Neural progenitor cell (in vitro differentiated cells): ENCODE results near the gene TKT. TPM values are rescaled to one million over a fixed set of nuclear protein-coding genes. Genes with fewer than 3 reads are reported as not detected.

Experiments used
- DNase-seq: peaks from one replicate; pipeline ENCODE4 v3.0.0-alpha.2; 2016; ENCODE audit warnings: low spot score
- H2AFZ ChIP-seq: fragments of 200-600 bp; sonication (generic); replicated peaks from 2 replicates; pipeline ENCODE4 v1.6.1; 2016; ENCODE audit warnings: antibody characterized with exemption
- H3F3A ChIP-seq: fragments of 200-600 bp; sonication (generic); 2 replicates; pipeline ENCODE4 v1.6.1; 2016; ENCODE audit warnings: antibody characterized with exemption, low read depth
- H3K27ac ChIP-seq: fragments of 200-600 bp; sonication (generic); 2 replicates; pipeline ENCODE4 v1.5.1; 2016; ENCODE audit warnings: mild to moderate bottlenecking
- H3K27me3 ChIP-seq: fragments of 200-600 bp; sonication (generic); 2 replicates; pipeline ENCODE4 v1.6.1; 2016; ENCODE audit warnings: mild to moderate bottlenecking, moderate library complexity
- H3K36me3 ChIP-seq: fragments of 200-600 bp; sonication (generic); 2 replicates; pipeline ENCODE4 v1.5.1; 2016
- H3K4me1 ChIP-seq: fragments of 200-600 bp; sonication (generic); 2 replicates; pipeline ENCODE4 v1.6.1; 2016; ENCODE audit warnings: mixed run types
- H3K4me2 ChIP-seq: fragments of 200-600 bp; sonication (generic); 2 replicates; pipeline ENCODE4 v1.6.1; 2016
- H3K4me3 ChIP-seq: fragments of 200-600 bp; sonication (generic); 2 replicates; pipeline ENCODE4 v1.5.1; 2016
- H3K79me2 ChIP-seq: fragments of 200-600 bp; sonication (generic); 2 replicates; pipeline ENCODE4 v1.6.1; 2016; ENCODE audit warnings: low read depth
- H3K9ac ChIP-seq: fragments of 200-600 bp; sonication (generic); 2 replicates; pipeline ENCODE4 v1.6.1; 2016
- H3K9me3 ChIP-seq: fragments of 200-600 bp; sonication (generic); 2 replicates; pipeline ENCODE4 v1.5.1; 2016; ENCODE audit warnings: low read depth
- H4K20me1 ChIP-seq: fragments of 200-600 bp; sonication (generic); 2 replicates; pipeline ENCODE4 v1.6.1; 2016; ENCODE audit warnings: low read depth
- H3K27ac Mint-ChIP-seq: 3 replicates; pipeline ENCODE4 v1.8.0; 2021; ENCODE audit warnings: mixed read lengths
- H3K27me3 Mint-ChIP-seq: 2 replicates; pipeline ENCODE4 v1.8.0; 2022; ENCODE audit warnings: low read depth, mild to moderate bottlenecking, inconsistent platforms, moderate library complexity, mixed read lengths; ENCODE audit not compliant: insufficient read depth
- H3K36me3 Mint-ChIP-seq: 3 replicates; pipeline ENCODE4 v1.8.0; 2021; ENCODE audit warnings: mixed read lengths
- H3K4me1 Mint-ChIP-seq: 3 replicates; pipeline ENCODE4 v1.8.0; 2021; ENCODE audit warnings: mixed read lengths
- H3K4me3 Mint-ChIP-seq: 3 replicates; pipeline ENCODE4 v1.8.0; 2021; ENCODE audit warnings: mild to moderate bottlenecking, moderate library complexity, mixed read lengths
- H3K9me3 Mint-ChIP-seq: 3 replicates; pipeline ENCODE4 v1.8.0; 2020; ENCODE audit warnings: mixed read lengths
- CTCF ChIP-seq: fragments of 200-600 bp; sonication (generic); IDR thresholded peaks from 2 replicates; pipeline ENCODE4 v1.5.1; 2017; ENCODE audit warnings: antibody characterized with exemption, mild to moderate bottlenecking
- EZH2 ChIP-seq: fragments of 200-600 bp; sonication (generic); IDR thresholded peaks from 2 replicates; pipeline ENCODE4 v1.6.1; 2017; ENCODE audit warnings: antibody characterized with exemption, mild to moderate bottlenecking, moderate library complexity
- EZH2phosphoT487 ChIP-seq: fragments of 200-600 bp; sonication (generic); IDR thresholded peaks from 2 replicates; pipeline ENCODE4 v1.6.1; 2017; ENCODE audit warnings: antibody characterized with exemption
- total RNA-seq: library from RNA; depleted of rRNA; stranded (reverse); fragments of >200 nt; gene quantifications from 2 replicates; pipeline ENCODE4 v1.2.3, GENCODE V29; 2015; ENCODE audit warnings: low replicate concordance

Gene TKT, protein sequence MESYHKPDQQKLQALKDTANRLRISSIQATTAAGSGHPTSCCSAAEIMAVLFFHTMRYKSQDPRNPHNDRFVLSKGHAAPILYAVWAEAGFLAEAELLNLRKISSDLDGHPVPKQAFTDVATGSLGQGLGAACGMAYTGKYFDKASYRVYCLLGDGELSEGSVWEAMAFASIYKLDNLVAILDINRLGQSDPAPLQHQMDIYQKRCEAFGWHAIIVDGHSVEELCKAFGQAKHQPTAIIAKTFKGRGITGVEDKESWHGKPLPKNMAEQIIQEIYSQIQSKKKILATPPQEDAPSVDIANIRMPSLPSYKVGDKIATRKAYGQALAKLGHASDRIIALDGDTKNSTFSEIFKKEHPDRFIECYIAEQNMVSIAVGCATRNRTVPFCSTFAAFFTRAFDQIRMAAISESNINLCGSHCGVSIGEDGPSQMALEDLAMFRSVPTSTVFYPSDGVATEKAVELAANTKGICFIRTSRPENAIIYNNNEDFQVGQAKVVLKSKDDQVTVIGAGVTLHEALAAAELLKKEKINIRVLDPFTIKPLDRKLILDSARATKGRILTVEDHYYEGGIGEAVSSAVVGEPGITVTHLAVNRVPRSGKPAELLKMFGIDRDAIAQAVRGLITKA
- total RNA-seq: 292 and 555 TPM in 2 replicates

- Histone ChIP-seq H3K36me3 (no peaks in the 10 kb centered on the region), H3K4me3 (peak within 1 kb of the TSS; percentile 94), H3K4me1 (peaks cover 35% of the 10 kb centered on the region), H3K27ac (peak within 1 kb of the TSS; percentile 67), H3K9ac (peak within 1 kb of the TSS; percentile 72), H3K9me3 (no peaks in the 10 kb centered on the region), H2AFZ (peak within 1 kb of the TSS; percentile 56), H4K20me1 (peaks cover 37% of the 10 kb centered on the region), H3K4me2 (peak within 1 kb of the TSS; percentile 92), H3K27me3 (no peaks in the 10 kb centered on the region), H3F3A (peaks cover 41% of the 10 kb centered on the region), H3K79me2 (peaks cover 50% of the 10 kb centered on the region)
- Mint-ChIP-seq H3K4me1 (peaks cover 54% of the 10 kb centered on the region), H3K27ac (no peak within 1 kb of the TSS), H3K4me3 (peak within 1 kb of the TSS; percentile 95), H3K9me3 (no peaks in the 10 kb centered on the region), H3K27me3 (peaks cover 4% of the 10 kb centered on the region), H3K36me3 (peaks cover 5% of the 10 kb centered on the region)
- DNase-seq: peak; percentile 96
- no peak for TF ChIP-seq EZH2
- no peak for TF ChIP-seq CTCF
- no peak for TF ChIP-seq EZH2phosphoT487
These were observed at the start of gene TKT for GRCh38 chr3:53255775-53256703. Gene TKT (minus strand): TSS chr3:53256022. CDS start chr3:53255942, 80 bp downstream.

- H3K27ac ChIP-seq: peak overlapping the region; percentile 53
These were observed 48.1 kb upstream of the TKT start for GRCh38 chr3:53303957-53304356.

More at GRCh38 chr3:53303957-53304356, 48.1 kb upstream of the TKT start:
- H3K36me3 ChIP-seq: peaks cover 13% of the 10 kb centered on the region
- Mint-ChIP-seq H3K4me3 (no peak overlapping the region), H3K27ac (no peak overlapping the region), H3K4me1 (no peaks in the 10 kb centered on the region), H3K36me3 (peaks cover 19% of the 10 kb centered on the region), H3K27me3 (no peaks in the 10 kb centered on the region), H3K9me3 (no peaks in the 10 kb centered on the region)
- TF ChIP-seq CTCF: no peak
- TF ChIP-seq EZH2phosphoT487: no peak
- TF ChIP-seq EZH2: no peak
- no peaks in the 10 kb centered on the region for H3K79me2 ChIP-seq
- no peak overlapping the region for H3K9ac ChIP-seq
- H2AFZ ChIP-seq: no peak overlapping the region
- no peak overlapping the region for H3K4me3 ChIP-seq
- H3K4me2 ChIP-seq: no peak overlapping the region
- no peaks in the 10 kb centered on the region for H3K9me3 ChIP-seq
- peaks cover 15% of the 10 kb centered on the region for H3F3A ChIP-seq
- DNase-seq: no peak
- H4K20me1 ChIP-seq: peaks cover 5% of the 10 kb centered on the region
- no peaks in the 10 kb centered on the region for H3K4me1 ChIP-seq
- H3K27me3 ChIP-seq: no peaks in the 10 kb centered on the region
